Endothelial cell of umbilical vein (primary cell): Measurements from ENCODE around the gene CTSE. TPM values are rescaled to one million over a fixed set of nuclear protein-coding genes. Genes with fewer than 3 reads are reported as not detected.

ENCODE experiments used
- BruUV-seq: library from RNA; stranded (reverse); fragments of 400-500 nt; replicated peaks from 2 replicates; lab custom pipeline; 2021; lab: Mats Ljungman, UMichigan
- CTCF ChIA-PET: fragments of 300-600, 350-600 bp; sonication (Branson Sonifier 250); formaldehyde crosslinking; loops from one replicate; lab custom pipeline; 2021; ENCODE audit warnings: antibody characterized with exemption, inconsistent platforms; lab: Charles Lee
- POLR2A ChIA-PET: fragments of 300-600, 350-600 bp; sonication (Branson Sonifier 250); formaldehyde crosslinking; loops from one replicate; lab custom pipeline; 2021; ENCODE audit warnings: antibody characterized with exemption, inconsistent platforms; lab: Charles Lee
- DNase-seq: peaks from one replicate; pipeline ENCODE4 v3.0.0-alpha.2; 2011; ENCODE audit warnings: low read depth, low spot score
- FAIRE-seq: peaks from 2 replicates; lab custom pipeline; 2011; peaks lifted over from hg19 to GRCh38; lab: Jason Lieb, UNC
- H2AFZ ChIP-seq: 2 replicates; pipeline ENCODE4 v1.6.0; 2012; ENCODE audit warnings: low read depth, low read length, control low read depth, inconsistent platforms
- H3K27ac ChIP-seq: 2 replicates; pipeline ENCODE4 v1.5.1; 2011; ENCODE audit warnings: low read depth, mild to moderate bottlenecking, control low read depth, low read length, moderate library complexity; ENCODE audit not compliant: insufficient read depth
- H3K27me3 ChIP-seq, 2 experiments: 2 replicates each; pipeline versions ENCODE4 v1.6.0 to v1.6.1; 2011; ENCODE audit warnings: low read length in 2 of 2, mixed read lengths in 1 of 2; ENCODE audit not compliant: control insufficient read depth in 2 of 2, insufficient read depth in 2 of 2
- H3K36me3 ChIP-seq, 2 experiments: 2 replicates in 1 of 2; 3 replicates in 1 of 2; pipeline ENCODE4 v1.5.1; 2011; ENCODE audit warnings: low read length in 2 of 2, mild to moderate bottlenecking in 1 of 2, moderate library complexity in 1 of 2; ENCODE audit not compliant: control insufficient read depth in 2 of 2, insufficient read depth in 2 of 2; ENCODE audit errors: extremely low read depth in 1 of 2
- H3K4me1 ChIP-seq: 3 replicates; pipeline ENCODE4 v1.5.1; 2011; ENCODE audit warnings: mild to moderate bottlenecking, low read length; ENCODE audit not compliant: control insufficient read depth, insufficient read depth; ENCODE audit errors: extremely low read depth
- H3K4me2 ChIP-seq: 2 replicates; pipeline ENCODE4 v1.6.1; 2011; ENCODE audit warnings: low read length, control low read depth, mixed read lengths; ENCODE audit not compliant: insufficient read depth
- H3K4me3 ChIP-seq, 3 experiments: fragments of 200-600 bp in 1 of 3; sonication (generic), shearing (Covaris generic) in 1 of 3; replicated peaks in 1 of 3; 2 replicates each; pipeline ENCODE4 v1.5.1; 2011 to 2016; ENCODE audit warnings: control low read depth in 3 of 3, low read length in 3 of 3, mild to moderate bottlenecking in 2 of 3, inconsistent platforms in 1 of 3, low read depth in 1 of 3, moderate library complexity in 1 of 3; ENCODE audit not compliant: insufficient read depth in 1 of 3
- H3K79me2 ChIP-seq: 2 replicates; pipeline ENCODE4 v1.6.0; 2012; ENCODE audit warnings: low read length, inconsistent platforms; ENCODE audit not compliant: control insufficient read depth, insufficient read depth
- H3K9ac ChIP-seq: replicated peaks from 2 replicates; pipeline ENCODE3; 2011; ENCODE audit warnings: low read length, control low read depth; ENCODE audit not compliant: insufficient read depth; ENCODE audit errors: extremely low read depth
- H3K9me1 ChIP-seq: replicated peaks from 3 replicates; pipeline ENCODE4 v1.6.0; 2011; ENCODE audit warnings: mild to moderate bottlenecking, low read length; ENCODE audit not compliant: control insufficient read depth, insufficient read depth; ENCODE audit errors: extremely low read depth
- H3K9me3 ChIP-seq: replicated peaks from 2 replicates; pipeline ENCODE4 v1.5.1; 2012; ENCODE audit warnings: low read length, inconsistent platforms; ENCODE audit not compliant: control insufficient read depth, insufficient read depth
- H4K20me1 ChIP-seq: replicated peaks from 2 replicates; pipeline ENCODE3; 2011; ENCODE audit warnings: mild to moderate bottlenecking, low read length; ENCODE audit not compliant: control insufficient read depth, insufficient read depth; ENCODE audit errors: extremely low read depth
- MYC ChIP-seq: IDR thresholded peaks from one replicate; pipeline ENCODE4 v1.6.1; 2011; ENCODE audit warnings: mild to moderate bottlenecking, low read depth, low read length
- POLR2A ChIP-seq: IDR thresholded peaks from 2 replicates; pipeline ENCODE4 v1.6.1; 2012; ENCODE audit warnings: low read depth, mild to moderate bottlenecking, control low read depth, low read length
- dilution Hi-C: fragments of 300-500 bp; cut with MboI; formaldehyde crosslinking; loops from one replicate; pipeline ENCODE4 v1.15.0; 2019; ENCODE audit warnings: low sequenced_read_pairs; ENCODE audit not compliant: extremely low pct_ligation_motif_present
- intact Hi-C: fragments of 100-400 bp; cut with micrococcal nuclease; formaldehyde crosslinking; loops from one replicate; pipeline ENCODE4 v1.10.0; 2022
- polyA plus RNA-seq, 4 experiments: library from polyadenylated mRNA; depleted of rRNA in 3 of 4; stranded (reverse) in 3 of 4; unstranded in 1 of 4; fragments of >200 nt; gene quantifications; 2 replicates each; pipeline versions ENCODE4 v1.2.1 to v1.2.3, GENCODE V29; 2011 to 2012; ENCODE audit warnings: missing spikeins in 1 of 4
- total RNA-seq: library from RNA; stranded (reverse); gene quantifications from 2 replicates; pipeline ENCODE4 v1.2.3, GENCODE V29; 2021

Gene CTSE
- total and polyA plus RNA-seq, 2 donors (not counting 3 experiments of a cell fraction or from before 2014, with no cell fraction given) = 0.17 TPM; not detected in 1

- H3K9me3 ChIP-seq = no peaks in the 10 kb centered on the region
- POLR2A ChIA-PET = no interaction called here
- H3K9ac ChIP-seq = no peak overlapping the region
- no peak for FAIRE-seq
- intact Hi-C loops (no loop called here), dilution Hi-C loops (no loop called here)
- H2AFZ ChIP-seq = no peak overlapping the region
- H3K4me1 ChIP-seq = no peaks in the 10 kb centered on the region
- no peak overlapping the region for H3K4me3 ChIP-seq
- H4K20me1 ChIP-seq = no peaks in the 10 kb centered on the region
- no peak for DNase-seq
- BruUV-seq = no TSS peak
- no peak overlapping the region for H3K27ac ChIP-seq
- H3K36me3 ChIP-seq = no peaks in the 10 kb centered on the region
- no peaks in the 10 kb centered on the region for H3K9me1 ChIP-seq
- no peak for TF ChIP-seq MYC
- CTCF ChIA-PET = interaction anchor here (1.1 to 1.4 kb wide), 3 partner anchors 10 to 70 kb away, joined by 3 read pairs; no protein-coding TSS in a partner anchor
- H3K4me2 ChIP-seq = no peak overlapping the region
- H3K27me3 ChIP-seq = peaks cover 0 to 6% of the 10 kb centered on the region in 2 experiments
- no peaks in the 10 kb centered on the region for H3K79me2 ChIP-seq
These were observed 23.6 kb upstream of the CTSE start for GRCh38 chr1:206047271-206047670.

GRCh38 chr1:206041640-206042039 is 17.9 kb upstream of the CTSE start:
- Histone ChIP-seq H3K4me2 (no peak overlapping the region), H3K4me3 (no peak overlapping the region), H4K20me1 (no peaks in the 10 kb centered on the region), H3K79me2 (no peaks in the 10 kb centered on the region), H3K27me3 (peaks cover 4% of the 10 kb centered on the region in 2 experiments), H3K36me3 (no peaks in the 10 kb centered on the region), H3K9ac (no peak overlapping the region), H3K9me3 (no peaks in the 10 kb centered on the region), H3K4me1 (no peaks in the 10 kb centered on the region), H3K27ac (no peak overlapping the region), H3K9me1 (no peaks in the 10 kb centered on the region), H2AFZ (no peak overlapping the region)
- ChIA-PET POLR2A (no interaction called here), CTCF (interaction anchor here (0.7 to 1.7 kb wide), 2 partner anchors 10 to 65 kb away, joined by 3 to 5 read pairs; no protein-coding TSS in a partner anchor)
- no peak for DNase-seq
- no peak for FAIRE-seq
- no TSS peak for BruUV-seq
- no peak for TF ChIP-seq POLR2A
- intact Hi-C loops = no loop called here
- dilution Hi-C loops = no loop called here
